ENCODE data around the gene C1orf116. TPM values are rescaled to one million over a fixed set of nuclear protein-coding genes. Genes with fewer than 3 reads are reported as not detected.

The C1orf116 gene
- polyA plus RNA-seq, 1 of the 3 experiments (the other 2 are of a cell fraction), result 0.02 TPM

DNA sequence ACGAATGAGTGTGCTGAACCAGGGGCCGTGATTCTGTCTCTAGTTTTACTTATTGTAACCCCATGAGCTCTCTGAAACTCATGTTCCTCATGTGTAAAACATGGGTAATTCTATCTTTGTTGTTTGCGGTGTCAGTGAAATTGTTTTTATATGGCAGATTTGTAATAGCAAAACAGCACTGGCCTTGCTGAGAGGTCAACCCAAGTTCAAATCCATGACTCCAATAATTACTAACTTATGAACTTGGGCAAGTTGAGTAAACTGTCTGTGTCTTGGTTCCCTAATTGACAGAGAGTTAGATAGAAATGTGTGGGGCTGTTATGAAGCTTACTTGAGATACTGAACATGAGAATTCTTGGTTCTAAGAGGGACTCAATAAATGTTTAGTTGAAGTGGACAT is 17.8 kb downstream of the C1orf116 start:
- no peak overlapping the region for H3K4me3 ChIP-seq (ENCODE audit: low read depth in 2 of 2, low read length in 1 of 2)
- no peaks in the 10 kb centered on the region for H3K9me3 ChIP-seq
- no peak for DNase-seq
- H3F3A ChIP-seq (replicated peaks; ENCODE audit: insufficient read depth), result no peaks in the 10 kb centered on the region
- H3K27me3 ChIP-seq (ENCODE audit: insufficient read depth), result no peaks in the 10 kb centered on the region
- TF ChIP-seq GATA2 (CRISPR knock-in tag; IDR thresholded peaks at IDR 0.05) (no peak), FOXM1 (IDR thresholded peaks at IDR 0.05; ENCODE audit: low read depth) (no peak), CTCF (IDR thresholded peaks at IDR 0.05) (no peak), TCF12 (IDR thresholded peaks at IDR 0.05) (no peak), RXRA (IDR thresholded peaks at IDR 0.05; ENCODE audit: borderline replicate concordance, low read depth) (no peak), RAD21 (IDR thresholded peaks at IDR 0.05; ENCODE audit: low read length) (no peak), JUND (IDR thresholded peaks at IDR 0.05) (no peak), ZBTB33 (IDR thresholded peaks at IDR 0.05; ENCODE audit: borderline replicate concordance, low read depth) (no peak), CHD2 (IDR thresholded peaks at IDR 0.05; ENCODE audit: low read length, partially characterized antibody) (no peak), POLR2AphosphoS5 (IDR thresholded peaks at IDR 0.05; ENCODE audit: low read depth, low read length) (no peak), EP300 (IDR thresholded peaks at IDR 0.05; ENCODE audit: borderline replicate concordance in 1 of 2, low read depth in 1 of 2, low read length in 1 of 2) (no peak), NRF1 (IDR thresholded peaks at IDR 0.05; ENCODE audit: low read depth, low read length) (no peak), RFX5 (IDR thresholded peaks at IDR 0.05; ENCODE audit: low read length) (no peak), YY1 (IDR thresholded peaks at IDR 0.05; ENCODE audit: low read depth) (no peak), FOSL2 (IDR thresholded peaks at IDR 0.05; ENCODE audit: borderline replicate concordance, low read depth) (no peak)
- TF ChIP-seq, protein P1, sequence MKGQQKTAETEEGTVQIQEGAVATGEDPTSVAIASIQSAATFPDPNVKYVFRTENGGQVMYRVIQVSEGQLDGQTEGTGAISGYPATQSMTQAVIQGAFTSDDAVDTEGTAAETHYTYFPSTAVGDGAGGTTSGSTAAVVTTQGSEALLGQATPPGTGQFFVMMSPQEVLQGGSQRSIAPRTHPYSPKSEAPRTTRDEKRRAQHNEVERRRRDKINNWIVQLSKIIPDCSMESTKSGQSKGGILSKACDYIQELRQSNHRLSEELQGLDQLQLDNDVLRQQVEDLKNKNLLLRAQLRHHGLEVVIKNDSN (IDR thresholded peaks at IDR 0.05; ENCODE audit: borderline replicate concordance, low read depth), result no peak
- H3K9ac ChIP-seq, result no peak overlapping the region
- POLR2A ChIA-PET, result no interaction called here
- no peak overlapping the region for H2AFZ ChIP-seq (ENCODE audit: low read depth)
- H3K4me1 ChIP-seq (ENCODE audit: control insufficient read depth in 1 of 2, insufficient read depth in 2 of 2, low read depth in 1 of 2, low read length in 1 of 2), result no peaks in the 10 kb centered on the region; a peak in 1 of 4 replicates
- H3K4me2 ChIP-seq, result no peak overlapping the region
- CTCF ChIA-PET, result interaction anchor here (0.6 to 1.7 kb wide), 6 partner anchors 8 to 390 kb away, joined by 3 to 5 read pairs (median 3); no protein-coding TSS in a partner anchor
- no peaks in the 10 kb centered on the region for H4K20me1 ChIP-seq (ENCODE audit: insufficient read depth)
- H3K27ac ChIP-seq (ENCODE audit: low read depth in 2 of 2, low read length in 1 of 2), result no peak overlapping the region
- no peaks in the 10 kb centered on the region for H3K79me2 ChIP-seq (ENCODE audit: insufficient read depth)
- no peaks in the 10 kb centered on the region for H3K9me2 ChIP-seq
- WGBS (ENCODE audit: low lambda C conversion rate), result 48% methylated on average over 3 of the region's 3 CpGs
- H3K36me3 ChIP-seq (replicated peaks in 1 of 2; ENCODE audit: control insufficient read depth in 1 of 2, insufficient read depth in 2 of 2, low read length in 1 of 2), result no peaks in the 10 kb centered on the region

Measured in SK-N-SH (cell line).